GM12892 (cell line): ENCODE results near the gene PDE1C.

Experiments used
- POLR2A ChIP-seq: IDR thresholded peaks from 2 replicates; pipeline ENCODE4 v1.6.1; 2011; ENCODE audit warnings: low read depth, low read length, control low read depth
- POLR2AphosphoS5 ChIP-seq: IDR thresholded peaks from 2 replicates; pipeline ENCODE4 v1.6.1; 2011; ENCODE audit warnings: low read depth, low read length, control low read depth
- TAF1 ChIP-seq: IDR thresholded peaks from 2 replicates; pipeline ENCODE4 v1.6.1; 2011; ENCODE audit warnings: low read depth, mild to moderate bottlenecking, control low read depth, low read length, borderline replicate concordance

DNA sequence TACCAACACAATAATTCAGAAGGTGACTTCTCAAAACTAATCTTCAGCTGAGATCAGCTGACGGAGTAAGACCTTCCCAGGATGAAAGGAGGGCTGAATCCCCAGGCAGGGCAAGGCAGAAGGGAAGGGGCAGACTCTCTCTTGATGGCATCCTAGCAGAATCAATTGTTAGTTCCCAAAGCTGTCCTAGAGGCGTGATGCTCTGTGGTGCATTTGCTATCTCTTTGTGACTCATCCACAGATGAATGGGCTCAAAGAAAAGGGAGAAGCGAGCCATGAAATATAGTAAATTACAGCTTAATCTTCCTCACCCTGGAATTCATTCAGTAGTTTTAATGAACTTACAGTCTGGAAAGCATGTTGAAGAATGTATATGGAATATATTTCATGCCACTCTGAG lies 37.2 kb downstream of the PDE1C start:
- no peak for TF ChIP-seq POLR2A
- TF ChIP-seq TAF1, result no peak
- no peak for TF ChIP-seq POLR2AphosphoS5
